ENCODE results near the gene CCDC182.

GRCh38 chr17:57703273-57703672, 41.8 kb downstream of the CCDC182 start:
- no peak for TF ChIP-seq CTCF (IDR thresholded peaks at IDR 0.05)
- TF ChIP-seq POLR2A (IDR thresholded peaks at IDR 0.05), result no peak
